HG03520 (cell line): ENCODE measurements around the gene GCNA.
"Not testable (repeated sequence)": the region's sequence is repeated elsewhere in the genome, so short reads cannot be mapped to it uniquely, and the experiment has no call there.

ENCODE experiments used
- ATAC-seq: cut with Tn5 transposase; IDR thresholded peaks from one replicate; pipeline ENCODE4 v1.9.1; 2021; ENCODE audit warnings: mild to moderate bottlenecking, moderate library complexity; ENCODE audit not compliant: unreplicated experiment

The GCNA gene

GRCh38 chrX:71556036-71556435 is 22.2 kb upstream of the GCNA start:
- no peak for ATAC-seq

- no peak for ATAC-seq
Measured at GRCh38 chrX:71558920-71559319, 19.3 kb upstream of the GCNA start.

GRCh38 chrX:71559773-71560172 is 18.5 kb upstream of the GCNA start:
- ATAC-seq = not testable (repeated sequence)

- ATAC-seq = no peak
Measured at GRCh38 chrX:71563921-71564320, 14.3 kb upstream of the GCNA start.

DNA sequence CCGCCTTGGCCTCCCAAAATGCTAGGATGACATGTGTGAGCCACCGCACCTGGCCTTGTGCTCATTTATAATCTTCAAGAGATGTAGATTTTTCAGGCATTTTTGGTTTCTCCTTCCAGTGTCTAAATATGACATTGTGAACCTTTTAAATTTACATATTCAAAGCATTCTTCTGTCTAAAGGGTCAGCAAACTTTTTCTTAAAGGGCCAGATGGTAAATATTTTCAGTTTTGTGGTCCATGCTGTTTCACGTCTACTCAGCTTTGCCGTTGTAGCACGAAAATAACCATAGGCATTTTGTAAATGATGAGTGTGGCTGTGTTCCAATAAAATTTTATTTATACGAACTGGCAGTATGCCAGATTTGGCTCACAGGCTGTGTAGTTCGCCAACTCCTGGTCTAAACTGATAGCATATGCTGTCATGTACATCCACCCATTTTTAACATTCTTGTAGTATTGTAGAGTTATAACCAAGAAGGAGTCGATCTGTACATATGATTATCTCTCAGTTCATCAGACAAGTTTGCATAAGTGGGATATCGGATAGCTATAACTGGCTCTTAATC is 12.7 kb upstream of the GCNA start:
- no peak for ATAC-seq

GRCh38 chrX:71571390-71571789 is 6.8 kb upstream of the GCNA start:
- not testable (repeated sequence) for ATAC-seq

- no peak for ATAC-seq
Measured at GRCh38 chrX:71573590-71573989, 4.6 kb upstream of the GCNA start.

- ATAC-seq = no peak
Measured at GRCh38 chrX:71577682-71578081, 555 bp upstream of the GCNA start.

GRCh38 chrX:71579136-71579989 is 1.1 kb downstream of the GCNA start:
- ATAC-seq = no peak

- ATAC-seq = no peak
Measured at GRCh38 chrX:71579990-71580380, 1.7 kb downstream of the GCNA start.

DNA sequence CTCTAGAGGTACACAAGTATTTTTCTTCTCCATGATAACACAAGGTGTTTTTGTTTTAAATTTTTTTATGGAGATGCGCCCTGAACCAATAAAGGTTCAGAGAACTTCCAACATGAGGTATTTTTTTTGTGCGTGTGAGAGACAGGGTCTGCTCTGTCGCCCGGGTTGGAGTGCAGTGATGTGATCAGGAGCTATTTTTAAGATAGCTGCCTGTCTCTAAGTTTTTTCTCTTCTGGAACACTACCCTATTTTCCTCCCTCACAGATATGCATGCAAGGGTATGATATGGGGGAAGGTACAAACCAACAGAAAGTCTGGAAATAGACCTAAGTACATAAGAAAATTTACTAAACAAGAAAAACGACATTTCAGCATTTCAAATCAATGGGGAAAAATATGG is 3.0 kb downstream of the GCNA start:
- ATAC-seq = no peak

DNA sequence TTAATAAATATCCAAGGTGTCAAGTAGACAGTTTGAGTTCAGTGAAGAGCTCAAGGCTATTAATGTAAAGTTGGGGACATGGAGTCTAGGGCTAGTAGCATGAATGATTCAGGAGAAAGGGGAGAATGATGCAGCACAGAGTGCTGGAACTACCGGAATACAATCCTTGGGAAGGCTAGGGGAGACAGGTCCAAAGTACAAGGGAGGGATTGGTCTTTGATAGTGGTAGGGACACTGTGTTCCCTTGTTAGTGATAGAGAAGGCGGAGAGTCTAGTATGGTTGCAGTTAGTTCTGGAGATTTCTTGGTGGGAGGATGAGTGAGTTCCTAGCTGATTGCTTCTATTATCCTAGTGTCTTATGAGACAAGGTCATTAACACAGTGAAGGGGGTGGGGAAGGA is 8.7 kb downstream of the GCNA start:
- ATAC-seq = no peak

GRCh38 chrX:71593210-71593609 is 15.0 kb downstream of the GCNA start:
- not testable (repeated sequence) for ATAC-seq

DNA sequence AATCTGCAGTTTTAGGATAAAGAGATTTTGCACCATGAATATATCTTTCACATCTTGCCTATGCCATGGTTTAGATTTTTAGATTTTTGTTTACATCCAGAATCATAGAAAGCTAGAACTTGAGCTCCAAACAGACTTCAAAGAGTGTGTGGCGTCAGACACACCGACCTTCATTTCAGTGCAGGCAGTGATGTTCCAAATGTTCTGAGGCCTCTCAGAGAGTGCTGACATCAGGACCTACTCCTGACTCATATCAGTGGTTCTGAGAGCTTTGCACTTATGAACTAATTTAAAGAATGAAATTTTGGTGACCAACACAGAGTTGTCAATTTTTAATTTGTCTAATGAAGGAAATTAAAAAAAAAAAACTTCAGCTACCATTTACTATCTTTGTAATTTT is 21.7 kb downstream of the GCNA start:
- no peak for ATAC-seq

- ATAC-seq = no peak
Measured at GRCh38 chrX:71603618-71604017, 25.4 kb downstream of the GCNA start.

DNA sequence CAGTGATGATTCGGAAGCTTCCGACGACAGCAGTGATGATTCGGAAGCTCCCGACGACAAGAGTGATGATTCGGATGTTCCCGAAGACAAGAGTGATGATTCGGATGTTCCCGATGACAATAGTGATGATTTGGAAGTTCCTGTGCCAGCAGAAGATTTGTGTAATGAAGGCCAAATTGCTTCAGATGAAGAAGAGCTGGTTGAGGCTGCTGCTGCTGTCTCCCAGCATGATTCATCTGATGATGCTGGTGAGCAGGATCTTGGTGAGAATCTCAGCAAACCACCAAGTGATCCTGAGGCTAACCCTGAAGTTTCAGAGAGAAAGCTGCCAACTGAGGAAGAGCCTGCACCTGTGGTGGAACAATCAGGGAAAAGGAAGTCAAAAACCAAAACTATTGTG is 25.9 kb downstream of the GCNA start:
- ATAC-seq = no peak

- ATAC-seq = no peak
Measured at GRCh38 chrX:71604796-71605568, 26.7 kb downstream of the GCNA start.

GRCh38 chrX:71606536-71607216 is 28.4 kb downstream of the GCNA start:
- ATAC-seq = no peak

DNA sequence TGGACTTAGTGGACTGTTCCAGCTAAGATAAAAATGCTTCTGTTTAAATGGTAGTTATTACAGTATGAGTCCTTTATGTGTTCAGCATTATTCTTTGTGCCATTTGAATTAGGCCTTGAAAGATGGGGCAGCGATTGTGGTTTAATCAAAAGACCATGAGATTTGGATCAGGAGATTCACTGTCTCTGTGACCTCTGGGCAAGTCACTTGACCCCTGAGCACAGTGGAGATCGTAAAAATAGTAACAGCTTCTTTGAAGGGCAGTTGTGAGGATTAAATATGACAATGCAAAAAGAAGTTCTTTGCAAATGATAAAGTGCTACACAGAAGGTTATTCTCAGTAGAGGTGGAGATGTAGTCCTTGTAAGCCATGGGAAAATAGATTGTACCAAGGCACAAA is 29.3 kb downstream of the GCNA start:
- no peak for ATAC-seq

- ATAC-seq = no peak
Measured at GRCh38 chrX:71609095-71609750, 31.0 kb downstream of the GCNA start.

- not testable (repeated sequence) for ATAC-seq
Measured at GRCh38 chrX:71611736-71612135, 33.5 kb downstream of the GCNA start.
